Activated naive CD8-positive, alpha-beta T cell treated with anti-CD3 and anti-CD28 coated beads, Interleukin-2, amount 10 ng/mL, durations not matched to agents 7 days and 5 days (primary cell): ENCODE measurements around the gene USB1. TPM values are rescaled to one million over a fixed set of nuclear protein-coding genes. Genes with fewer than 3 reads are reported as not detected.

Experiments
- ATAC-seq: fragments of 150-1000 bp; cut with Tn5 transposase; one replicate; pipeline ENCODE4 v1.10.0; 2021; ENCODE audit warnings: low read depth, moderate library complexity
- POLR2A ChIA-PET: fragments of 350-600 bp; sonication (Branson Sonifier 250); formaldehyde crosslinking; loops from one replicate; lab custom pipeline; 2021; ENCODE audit warnings: antibody characterized with exemption; lab: Charles Lee
- DNase-seq: peaks from one replicate; pipeline ENCODE4 v3.0.0; 2021
- H3K27ac Mint-ChIP-seq: one replicate; pipeline ENCODE4 v1.8.0; 2022; ENCODE audit warnings: mild to moderate bottlenecking, mixed read lengths
- H3K27me3 Mint-ChIP-seq: one replicate; pipeline ENCODE4 v1.8.0; 2022; ENCODE audit warnings: mild to moderate bottlenecking, moderate library complexity, mixed read lengths
- H3K36me3 Mint-ChIP-seq: one replicate; pipeline ENCODE4 v1.8.0; 2021; ENCODE audit warnings: mild to moderate bottlenecking, mixed read lengths
- H3K4me1 Mint-ChIP-seq: one replicate; pipeline ENCODE4 v1.8.0; 2021; ENCODE audit warnings: mixed read lengths
- H3K4me3 Mint-ChIP-seq: one replicate; pipeline ENCODE4 v1.8.0; 2022; ENCODE audit warnings: mild to moderate bottlenecking, moderate library complexity, mixed read lengths
- H3K9me3 Mint-ChIP-seq: one replicate; pipeline ENCODE4 v1.8.0; 2021; ENCODE audit warnings: mixed read lengths
- total RNA-seq, 2 experiments: library from RNA; stranded (reverse); gene quantifications; one replicate each; pipeline ENCODE4 v1.2.3, GENCODE V29; 2021

Gene USB1
- total RNA-seq, 2 experiments from 2014 or later: 47.4 to 53.9 TPM

DNA sequence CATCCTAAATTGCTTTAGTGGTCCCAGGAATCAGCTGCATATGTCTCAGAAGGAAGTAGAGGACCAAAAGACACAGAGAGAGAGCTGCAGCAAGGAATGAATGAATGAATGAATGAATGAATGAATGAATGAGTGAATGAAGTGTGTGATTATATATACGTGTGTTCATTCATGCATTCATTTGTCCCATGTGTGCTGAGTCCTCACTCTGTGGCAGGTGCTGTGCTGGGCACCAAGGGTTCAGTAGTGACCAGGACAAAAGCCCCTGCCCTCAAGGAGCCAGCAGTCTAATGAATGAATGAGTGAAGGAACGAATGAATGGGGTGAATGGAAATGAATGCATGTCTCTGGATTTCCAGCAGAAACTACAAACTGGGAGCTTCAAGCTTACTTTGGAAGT, 39.7 kb upstream of the USB1 start:
- no peak overlapping the region for H3K4me3 Mint-ChIP-seq

DNA sequence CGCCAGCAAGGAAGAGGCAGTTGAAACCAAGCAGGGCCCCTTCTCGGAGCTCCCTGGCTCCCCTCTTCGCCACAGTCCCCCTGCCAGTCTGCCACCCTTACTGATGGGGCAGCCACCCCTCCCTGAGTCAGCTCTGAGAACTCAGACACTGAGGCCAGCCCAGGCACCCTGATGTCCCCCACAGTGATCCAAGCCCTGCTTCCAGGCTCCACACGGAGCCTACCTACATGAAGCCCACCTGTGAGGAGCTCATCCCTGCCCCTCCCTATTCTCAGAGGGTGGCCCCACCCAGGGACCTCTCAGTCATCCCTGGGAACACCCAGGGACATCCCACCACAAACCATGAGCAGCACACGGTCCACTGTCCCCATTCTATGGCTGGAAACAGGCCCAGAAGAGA, 39.2 kb upstream of the USB1 start:
- no peak for DNase-seq
- Mint-ChIP-seq H3K27ac (no peak overlapping the region), H3K36me3 (no peaks in the 10 kb centered on the region), H3K27me3 (no peaks in the 10 kb centered on the region), H3K9me3 (no peaks in the 10 kb centered on the region), H3K4me3 (no peak overlapping the region), H3K4me1 (no peaks in the 10 kb centered on the region)
- POLR2A ChIA-PET: no interaction called here
- no peak for ATAC-seq

More for the DNA sequence above, 39.7 kb upstream of the USB1 start:
- H3K4me1 Mint-ChIP-seq: no peaks in the 10 kb centered on the region
- no peak overlapping the region for H3K27ac Mint-ChIP-seq
- no peaks in the 10 kb centered on the region for H3K9me3 Mint-ChIP-seq
- H3K27me3 Mint-ChIP-seq: no peaks in the 10 kb centered on the region
- ATAC-seq (no peak), DNase-seq (no peak)
- POLR2A ChIA-PET: no interaction called here
- no peaks in the 10 kb centered on the region for H3K36me3 Mint-ChIP-seq

DNA sequence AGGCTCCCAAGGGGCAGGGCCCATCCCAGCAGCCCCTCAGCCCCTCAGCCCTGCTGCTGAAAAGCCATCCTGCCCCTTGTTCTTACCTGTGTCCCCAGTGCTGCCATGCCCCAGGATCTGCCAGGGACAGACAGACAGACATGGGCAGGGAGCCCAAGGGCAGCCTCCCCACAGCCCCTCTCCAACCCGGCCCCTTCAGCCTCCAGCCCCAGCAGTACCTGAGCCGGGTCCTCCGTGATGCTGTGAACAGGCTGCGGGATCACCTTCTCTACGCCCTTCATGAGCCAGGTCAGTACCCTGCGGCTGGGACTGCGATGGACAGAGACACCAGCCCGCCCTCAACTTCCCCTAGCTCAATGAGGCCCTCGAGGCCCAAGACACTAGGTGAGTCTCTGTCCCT, 38.5 kb upstream of the USB1 start:
- DNase-seq (no peak), ATAC-seq (no peak)
- no peaks in the 10 kb centered on the region for H3K4me1 Mint-ChIP-seq
- H3K27ac Mint-ChIP-seq: peak overlapping the region; percentile 18
- POLR2A ChIA-PET: no interaction called here
- H3K36me3 Mint-ChIP-seq: no peaks in the 10 kb centered on the region
- H3K27me3 Mint-ChIP-seq: no peaks in the 10 kb centered on the region
- H3K9me3 Mint-ChIP-seq: no peaks in the 10 kb centered on the region
- no peak overlapping the region for H3K4me3 Mint-ChIP-seq

DNA sequence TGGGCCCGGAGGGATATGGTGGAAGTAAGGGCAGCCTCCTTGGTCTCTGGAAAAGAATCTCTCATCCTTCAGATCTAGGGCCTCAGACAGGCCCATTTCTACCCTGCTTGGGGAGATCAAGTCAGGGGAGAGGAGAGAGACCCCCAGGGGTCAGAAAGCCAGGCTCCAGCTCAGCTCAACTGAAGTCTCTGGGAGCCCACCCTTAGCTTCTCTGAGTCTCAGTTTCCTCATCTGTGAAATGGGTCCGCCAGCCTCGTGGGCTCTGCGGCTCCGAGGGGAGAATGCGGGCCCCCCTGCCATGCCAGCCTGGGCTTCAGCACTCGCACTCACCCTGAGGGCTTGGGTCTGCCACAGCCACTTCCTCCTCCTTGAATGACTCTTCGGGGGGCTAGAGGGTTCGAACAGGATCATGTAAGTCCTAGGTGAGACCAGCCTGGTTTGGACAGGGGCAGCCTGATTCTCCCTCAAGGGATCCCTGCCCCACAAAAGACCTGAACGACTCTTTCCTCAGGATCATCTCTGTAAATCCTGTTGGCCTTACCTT, 37.0 kb upstream of the USB1 start:
- no peak for ATAC-seq
- POLR2A ChIA-PET: no interaction called here
- Mint-ChIP-seq H3K4me3 (no peak overlapping the region), H3K9me3 (no peaks in the 10 kb centered on the region), H3K36me3 (no peaks in the 10 kb centered on the region), H3K27ac (no peak overlapping the region), H3K4me1 (no peaks in the 10 kb centered on the region), H3K27me3 (peaks cover 2% of the 10 kb centered on the region)
- no peak for DNase-seq

DNA sequence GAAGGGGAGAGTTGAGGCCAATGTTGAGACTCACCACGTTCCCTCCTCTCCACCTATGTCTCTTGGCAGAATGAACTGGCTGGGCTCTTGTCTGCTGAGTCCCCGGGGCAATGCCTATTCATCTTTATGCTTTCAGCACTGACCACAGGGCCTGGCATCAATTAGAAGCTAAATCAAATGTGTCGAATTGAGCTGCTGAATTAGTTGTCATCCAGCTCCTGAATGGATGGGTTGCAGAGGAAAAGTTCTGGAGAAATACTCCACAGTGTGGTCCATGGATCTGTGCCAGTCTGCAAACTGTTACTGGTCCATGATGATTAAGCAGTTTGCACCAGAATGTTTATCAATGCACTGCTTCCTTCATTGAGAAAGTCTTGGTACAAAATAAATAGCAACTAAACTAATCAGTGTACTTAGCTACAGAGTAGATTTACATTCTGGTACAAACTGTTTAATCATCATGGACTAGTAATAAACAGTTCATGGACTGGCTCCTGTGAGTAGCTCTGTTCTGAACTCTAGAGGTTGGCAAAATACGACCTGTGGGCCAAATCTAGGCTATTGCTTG, 34.9 kb upstream of the USB1 start:
- no peak for ATAC-seq
- no peak overlapping the region for H3K4me3 Mint-ChIP-seq
- no peaks in the 10 kb centered on the region for H3K36me3 Mint-ChIP-seq
- H3K9me3 Mint-ChIP-seq: no peaks in the 10 kb centered on the region
- no peaks in the 10 kb centered on the region for H3K4me1 Mint-ChIP-seq
- H3K27me3 Mint-ChIP-seq: peaks cover 2% of the 10 kb centered on the region
- H3K27ac Mint-ChIP-seq: no peak overlapping the region
- no peak for DNase-seq
- POLR2A ChIA-PET: interaction anchor here (0.6 kb wide), 1 partner anchor 66 kb away, joined by 3 read pairs; no protein-coding TSS in a partner anchor

DNA sequence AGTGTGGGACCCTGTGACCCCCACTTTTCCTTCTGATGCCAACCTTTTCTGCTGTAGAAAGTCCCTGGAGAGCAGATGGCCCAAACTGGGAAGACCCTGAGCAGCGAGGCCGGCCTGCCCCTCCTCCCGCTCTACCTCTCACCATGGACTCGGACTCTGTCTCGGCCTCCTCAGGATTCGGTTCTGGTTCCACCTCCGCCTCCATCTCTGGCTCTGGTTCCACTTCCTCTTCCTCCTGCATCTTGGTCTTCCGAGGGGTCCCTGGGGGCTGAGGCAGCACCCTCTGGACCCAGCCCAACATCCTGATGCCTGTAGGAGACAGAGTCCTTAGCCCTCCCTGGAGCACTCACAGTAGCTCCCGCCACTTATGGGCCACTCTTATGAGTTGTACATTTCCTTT, 34.2 kb upstream of the USB1 start:
- no peaks in the 10 kb centered on the region for H3K9me3 Mint-ChIP-seq
- ATAC-seq (no peak), DNase-seq (no peak)
- H3K4me3 Mint-ChIP-seq: no peak overlapping the region
- H3K36me3 Mint-ChIP-seq: no peaks in the 10 kb centered on the region
- POLR2A ChIA-PET: interaction anchor here (0.6 kb wide), 1 partner anchor 67 kb away, joined by 3 read pairs; no protein-coding TSS in a partner anchor
- peaks cover 2% of the 10 kb centered on the region for H3K27me3 Mint-ChIP-seq
- no peak overlapping the region for H3K27ac Mint-ChIP-seq
- no peaks in the 10 kb centered on the region for H3K4me1 Mint-ChIP-seq

DNA sequence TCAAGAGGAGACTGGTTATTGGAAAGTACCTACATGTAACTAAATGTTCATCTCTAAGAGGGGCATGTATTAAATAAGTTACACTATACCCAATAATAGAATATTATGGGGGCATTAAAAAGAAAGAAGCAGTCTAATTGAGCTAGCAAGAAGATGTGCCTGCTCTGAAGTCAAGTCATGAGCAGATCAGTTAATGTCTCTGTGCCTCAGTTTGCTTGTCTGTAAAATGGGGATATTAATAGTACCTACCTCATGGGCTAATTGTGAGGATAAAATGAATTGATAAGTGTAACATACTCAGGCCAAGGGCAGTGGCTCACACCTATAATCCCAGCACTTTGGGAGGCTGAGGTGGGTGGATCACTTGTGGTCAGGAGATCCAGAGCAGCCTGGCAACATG, 33.3 kb upstream of the USB1 start:
- Mint-ChIP-seq H3K27ac (no peak overlapping the region), H3K4me1 (peaks cover 4% of the 10 kb centered on the region)

DNA sequence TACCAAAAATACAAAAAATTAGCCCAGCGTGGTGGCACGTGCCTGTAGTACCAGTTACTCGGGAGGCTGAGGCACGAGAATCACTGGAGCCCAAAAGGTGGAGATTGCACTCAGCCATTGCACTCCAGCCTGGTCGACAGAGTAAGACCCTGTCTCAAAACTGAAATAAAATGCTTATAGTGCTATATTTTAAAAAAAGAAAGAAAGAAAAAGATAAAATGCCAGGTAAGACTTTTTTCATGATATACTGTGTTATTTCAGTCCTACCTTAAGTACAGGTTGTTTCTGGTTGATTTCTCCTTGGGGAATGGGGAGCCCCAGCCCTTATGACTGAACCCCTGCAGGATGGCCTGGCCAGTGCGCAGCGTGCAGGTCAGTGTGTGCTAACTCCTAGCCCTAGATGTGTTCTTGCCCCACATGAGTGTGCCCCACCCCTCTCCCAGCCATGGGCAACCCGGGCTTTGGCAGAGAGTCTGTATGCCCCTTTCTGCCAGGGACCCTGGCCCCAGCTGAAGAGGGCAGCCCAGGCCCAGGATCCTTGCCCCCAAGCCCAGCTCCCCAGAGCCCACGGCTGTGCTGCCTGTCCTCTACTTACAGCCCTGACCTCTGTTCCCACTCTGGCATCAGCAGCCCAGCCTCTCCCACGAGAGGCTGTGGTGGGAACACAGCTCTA, 31.6 kb upstream of the USB1 start:
- Mint-ChIP-seq H3K9me3 (no peaks in the 10 kb centered on the region), H3K27ac (no peak overlapping the region), H3K27me3 (peaks cover 3% of the 10 kb centered on the region), H3K4me3 (no peak overlapping the region), H3K4me1 (peaks cover 4% of the 10 kb centered on the region), H3K36me3 (no peaks in the 10 kb centered on the region)
- POLR2A ChIA-PET: no interaction called here
- ATAC-seq (no peak), DNase-seq (no peak)

More for the DNA sequence above, 33.3 kb upstream of the USB1 start:
- Mint-ChIP-seq H3K9me3 (no peaks in the 10 kb centered on the region), H3K4me3 (no peak overlapping the region), H3K36me3 (no peaks in the 10 kb centered on the region), H3K27me3 (peaks cover 2% of the 10 kb centered on the region)
- DNase-seq: no peak
- POLR2A ChIA-PET: no interaction called here
- ATAC-seq: no peak

DNA sequence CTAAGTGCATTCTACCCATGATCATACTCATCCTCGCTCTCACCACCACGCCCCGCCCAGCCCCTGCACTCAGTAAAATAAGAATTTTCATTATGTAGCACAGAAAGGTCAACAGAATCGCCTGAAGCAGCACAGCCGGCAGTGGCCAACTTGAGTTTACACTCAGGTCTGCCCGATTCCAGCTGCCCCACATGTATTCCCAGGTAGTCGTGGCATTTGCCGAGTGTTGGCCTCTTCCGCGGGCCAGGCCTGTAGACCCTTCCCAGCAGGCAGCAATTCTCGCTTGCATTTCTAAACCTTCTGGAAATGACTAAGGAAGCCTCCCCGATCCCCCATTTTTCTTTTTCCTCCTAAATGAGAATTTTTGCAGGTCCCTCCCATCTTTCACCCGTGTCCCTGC, 30.9 kb upstream of the USB1 start:
- H3K36me3 Mint-ChIP-seq: no peaks in the 10 kb centered on the region
- ATAC-seq: no peak
- DNase-seq: no peak
- POLR2A ChIA-PET: no interaction called here
- no peak overlapping the region for H3K27ac Mint-ChIP-seq
- H3K27me3 Mint-ChIP-seq: peaks cover 3% of the 10 kb centered on the region
- no peaks in the 10 kb centered on the region for H3K9me3 Mint-ChIP-seq
- H3K4me1 Mint-ChIP-seq: peaks cover 4% of the 10 kb centered on the region
- no peak overlapping the region for H3K4me3 Mint-ChIP-seq

DNA sequence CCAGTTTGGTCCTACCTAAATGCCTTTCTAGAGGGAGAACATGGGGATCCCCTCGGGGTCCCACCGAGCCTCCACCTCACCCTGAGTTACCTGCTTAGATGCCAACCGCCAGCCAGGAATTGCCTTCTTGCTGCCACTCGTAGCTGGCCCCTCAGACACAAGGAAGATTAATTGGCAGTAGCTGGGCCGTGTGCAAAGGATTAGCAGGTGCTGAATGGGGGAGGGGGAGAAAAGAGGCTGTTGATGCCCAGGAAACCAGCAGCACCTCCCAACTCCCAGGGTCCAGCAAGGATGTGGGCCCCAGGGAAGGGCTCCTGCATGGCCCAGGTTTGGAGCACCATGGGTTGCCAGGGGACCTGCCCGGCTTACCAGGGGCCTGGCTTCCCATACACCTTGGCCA, 30.2 kb upstream of the USB1 start, which contains the start of gene CNGB1:
Gene CNGB1 (minus strand): TSS at position 159 of the 400 bp plus-strand sequence. CDS start 3,842 bp downstream, outside the sequence.
- DNase-seq (no peak), ATAC-seq (no peak)
- H3K9me3 Mint-ChIP-seq: no peaks in the 10 kb centered on the region
- POLR2A ChIA-PET: no interaction called here
- no peak within 1 kb of the TSS for H3K4me3 Mint-ChIP-seq
- peaks cover 4% of the 10 kb centered on the region for H3K4me1 Mint-ChIP-seq
- H3K27me3 Mint-ChIP-seq: peaks cover 3% of the 10 kb centered on the region
- no peak within 1 kb of the TSS for H3K27ac Mint-ChIP-seq
- H3K36me3 Mint-ChIP-seq: no peaks in the 10 kb centered on the region

DNA sequence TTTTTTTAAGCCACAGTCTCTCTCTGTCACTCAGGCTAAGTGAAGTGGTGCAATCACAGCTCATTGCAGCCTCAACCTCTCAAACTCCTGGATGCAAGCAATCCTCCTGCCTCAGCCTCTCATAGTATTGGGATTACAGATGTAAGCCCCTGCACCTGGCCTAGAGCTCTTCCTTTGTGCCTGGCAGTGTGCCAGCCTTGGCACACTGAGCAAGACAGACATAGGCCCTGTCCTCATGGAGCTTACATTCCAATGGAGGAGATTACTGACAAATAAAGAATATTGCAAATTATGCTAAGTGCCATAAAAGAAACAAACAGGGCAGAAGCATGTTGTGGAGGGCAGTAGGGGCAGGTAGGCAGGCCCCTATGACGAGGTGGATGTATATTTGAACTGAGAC, 29.4 kb upstream of the USB1 start:
- Mint-ChIP-seq H3K27ac (peak overlapping the region; percentile 5), H3K27me3 (peaks cover 6% of the 10 kb centered on the region), H3K4me3 (no peak overlapping the region), H3K4me1 (peaks cover 4% of the 10 kb centered on the region), H3K9me3 (no peaks in the 10 kb centered on the region), H3K36me3 (no peaks in the 10 kb centered on the region)
- DNase-seq (no peak), ATAC-seq (no peak)
- POLR2A ChIA-PET: interaction anchor here (0.6 to 1.0 kb wide), 2 partner anchors 28 to 1230 kb away, joined by 3 read pairs; no protein-coding TSS in a partner anchor

DNA sequence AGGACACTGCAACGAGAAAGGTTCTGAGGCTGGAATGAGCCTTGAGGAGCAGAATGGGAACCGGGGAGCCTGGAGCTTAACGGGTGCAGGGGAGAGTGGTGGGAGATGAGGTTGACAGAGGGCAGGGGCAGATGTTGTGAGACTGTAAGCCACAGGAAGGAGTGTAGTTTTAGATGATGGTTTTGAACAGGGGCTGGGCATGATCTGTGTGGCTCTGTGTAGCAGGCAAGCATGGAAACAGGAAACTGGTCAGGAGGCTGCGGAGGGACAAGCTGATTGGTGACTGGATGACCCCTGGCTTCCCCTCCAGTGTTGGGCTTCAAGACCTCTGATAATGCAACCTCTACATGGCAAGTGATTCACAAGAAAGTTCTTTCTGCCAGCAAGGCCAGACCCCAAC, 28.9 kb upstream of the USB1 start:
- H3K9me3 Mint-ChIP-seq: no peaks in the 10 kb centered on the region
- H3K27ac Mint-ChIP-seq: peak overlapping the region; percentile 5
- H3K27me3 Mint-ChIP-seq: peaks cover 8% of the 10 kb centered on the region
- DNase-seq: no peak
- no peaks in the 10 kb centered on the region for H3K36me3 Mint-ChIP-seq
- H3K4me3 Mint-ChIP-seq: no peak overlapping the region
- ATAC-seq: peak; percentile 45
- POLR2A ChIA-PET: interaction anchor here (0.6 to 1.0 kb wide), 2 partner anchors 27 to 1230 kb away, joined by 3 read pairs; no protein-coding TSS in a partner anchor
- peaks cover 4% of the 10 kb centered on the region for H3K4me1 Mint-ChIP-seq

DNA sequence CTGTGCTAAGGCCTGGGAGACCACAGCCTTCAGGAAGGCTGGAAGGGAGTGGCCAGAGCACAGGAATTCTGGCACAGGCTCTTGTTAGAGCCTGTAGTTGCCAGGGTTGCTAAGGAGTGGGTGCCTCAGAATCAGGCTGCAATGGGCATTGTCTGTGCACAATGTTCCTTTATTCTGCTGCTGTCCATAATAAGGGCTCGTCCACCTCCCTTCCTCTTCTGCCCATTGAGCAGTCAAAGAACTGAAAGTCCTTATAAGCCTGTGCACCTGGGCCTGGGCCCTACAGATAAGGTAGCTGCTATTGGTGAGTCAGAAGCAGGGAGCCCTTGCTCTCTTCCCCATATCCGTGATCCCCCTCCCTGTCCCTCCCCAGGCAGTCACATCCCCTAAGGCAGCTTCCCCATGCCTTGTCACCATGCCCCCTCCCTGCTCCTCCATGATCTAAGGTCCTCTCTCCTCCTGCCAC, 24.8 kb upstream of the USB1 start:
- Mint-ChIP-seq H3K4me1 (peaks cover 4% of the 10 kb centered on the region), H3K9me3 (no peaks in the 10 kb centered on the region), H3K4me3 (no peak overlapping the region), H3K36me3 (no peaks in the 10 kb centered on the region), H3K27ac (no peak overlapping the region), H3K27me3 (peaks cover 7% of the 10 kb centered on the region)
- no peak for ATAC-seq
- POLR2A ChIA-PET: no interaction called here
- DNase-seq: no peak
